ENCODE results near the gene TUT7.
"Not testable (repeated sequence)": the region's sequence is repeated elsewhere in the genome, so short reads cannot be mapped to it uniquely, and the experiment has no call there.

Gene TUT7

GRCh38 chr9:86301686-86302085 lies 52.5 kb downstream of the TUT7 start:
- no peak for DNase-seq

- no peak for DNase-seq
These were observed 53.5 kb downstream of the TUT7 start for GRCh38 chr9:86300701-86301100.

DNA sequence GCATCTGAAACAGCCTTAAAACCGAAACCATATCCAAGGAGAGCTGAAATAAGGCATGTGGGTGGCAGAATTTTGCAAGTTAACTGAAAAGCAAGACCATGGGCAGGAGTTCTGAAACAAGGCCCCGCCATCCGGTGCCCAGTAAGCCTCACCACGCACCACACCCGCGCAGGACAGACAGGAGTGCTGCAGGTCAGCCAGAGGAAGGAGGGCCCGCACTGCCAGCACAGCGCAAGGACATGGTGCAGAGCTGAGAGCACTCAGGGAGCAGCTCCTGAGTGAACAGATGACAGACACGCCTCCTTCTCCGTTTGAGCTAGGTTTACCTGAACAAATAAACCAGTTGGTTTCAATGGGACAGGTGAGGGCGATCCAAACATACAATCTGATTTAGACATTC lies 55.3 kb downstream of the TUT7 start:
- peak in 4 of 58 donors; percentile 13 to 21 (median 17) for DNase-seq

DNA sequence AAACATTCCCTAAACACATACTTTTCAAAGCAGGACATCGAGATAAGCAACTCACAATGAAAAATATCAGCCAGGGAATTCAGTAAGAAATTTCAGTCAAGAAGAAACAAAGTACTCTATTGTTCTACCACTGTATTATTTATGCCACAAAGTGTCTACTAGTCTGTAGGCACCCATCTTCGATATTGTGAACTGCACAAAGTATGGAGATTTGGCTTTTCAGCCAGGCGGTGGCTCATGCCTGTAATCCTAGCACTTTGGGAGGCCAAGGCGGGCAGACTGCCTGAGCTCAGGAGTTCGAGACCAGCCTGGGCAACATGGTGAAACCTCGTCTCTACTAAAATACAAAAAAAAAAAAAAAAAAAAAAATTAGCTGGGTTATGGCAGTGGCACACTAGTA lies 63.9 kb downstream of the TUT7 start:
- not testable (repeated sequence) for DNase-seq

DNA sequence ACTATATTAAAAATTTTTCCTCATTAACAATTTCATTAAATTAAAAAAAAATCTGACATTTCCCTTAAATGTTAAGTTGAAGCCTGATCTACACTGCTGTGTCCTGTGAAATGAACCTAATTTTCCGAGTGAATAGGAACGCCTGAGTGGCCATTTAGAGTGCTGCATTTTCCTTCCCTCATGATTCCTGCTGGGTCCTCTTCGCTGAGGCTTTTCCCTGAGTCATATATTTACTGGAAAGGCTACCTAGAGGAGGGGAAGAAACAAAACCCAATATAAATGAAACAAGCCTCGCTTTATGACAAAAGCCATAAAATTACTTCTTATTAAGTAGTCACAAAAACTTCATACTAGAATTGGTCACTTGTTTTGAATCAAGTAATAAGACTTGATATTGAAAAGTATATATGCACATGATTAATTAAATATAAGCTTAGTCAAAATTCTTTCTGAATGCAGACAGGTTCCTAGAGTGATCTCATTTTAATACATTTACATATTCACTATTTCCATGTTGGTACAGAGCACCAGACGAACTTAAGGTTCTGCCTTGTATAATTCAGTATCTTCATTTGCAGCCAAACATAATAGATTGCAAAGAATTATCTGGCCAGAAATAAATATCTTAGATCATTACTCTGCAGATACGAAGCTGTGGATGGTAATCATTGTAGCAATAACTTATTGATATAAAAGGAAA lies 65.6 kb downstream of the TUT7 start:
- no peak for DNase-seq

GRCh38 chr9:86287013-86287412 lies 67.2 kb downstream of the TUT7 start:
- DNase-seq = no peak

DNA sequence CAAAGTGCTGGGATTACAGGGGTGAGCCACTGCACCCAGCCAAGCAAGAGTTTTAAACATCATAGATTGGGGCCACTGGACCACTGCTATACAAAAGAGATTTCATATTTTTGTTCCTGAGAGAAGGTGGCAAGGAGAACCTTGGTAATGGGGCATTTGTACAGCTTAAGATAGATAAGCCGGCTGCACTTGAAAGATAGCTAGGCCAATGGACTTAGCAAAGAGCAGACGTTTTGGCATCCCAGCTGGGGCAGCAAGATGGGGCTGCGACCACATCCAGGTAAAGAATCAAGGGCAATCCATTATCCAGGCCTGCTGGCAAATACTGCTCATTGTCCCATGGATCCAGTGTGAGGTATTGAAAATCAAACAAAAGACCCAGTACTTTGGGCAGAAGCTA lies 67.9 kb downstream of the TUT7 start:
- no peak for DNase-seq

GRCh38 chr9:86285261-86285660 lies 68.9 kb downstream of the TUT7 start:
- no peak for DNase-seq

DNA sequence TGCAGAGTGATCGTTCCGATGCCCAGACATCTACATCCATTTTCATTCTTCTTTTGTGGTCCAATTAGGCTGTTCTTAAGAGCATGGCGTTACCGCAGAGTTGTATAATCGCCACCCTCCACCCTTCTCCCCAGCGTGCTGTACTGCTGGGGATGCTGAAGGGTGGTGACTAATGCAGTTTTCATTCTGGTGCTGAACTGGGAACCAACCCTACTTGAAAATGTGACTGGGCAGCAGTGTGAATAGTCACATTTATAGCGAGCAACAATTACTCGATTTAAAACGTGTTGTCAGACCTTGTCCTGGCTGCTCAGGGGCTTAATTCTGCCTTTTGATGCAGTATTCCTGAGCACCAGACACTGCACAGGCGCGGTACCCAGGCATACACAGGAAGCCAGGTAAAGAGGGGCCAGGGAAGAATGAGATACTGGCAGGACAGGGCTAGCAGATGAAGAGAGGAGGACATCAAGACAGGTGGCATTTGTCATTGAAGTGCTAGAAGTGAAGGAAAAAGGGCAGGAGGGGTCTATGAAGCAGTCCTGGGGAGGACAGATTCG lies 71.2 kb downstream of the TUT7 start:
- peak in 22 of 58 donors; percentile 24 to 77 (median 54) for DNase-seq

DNA sequence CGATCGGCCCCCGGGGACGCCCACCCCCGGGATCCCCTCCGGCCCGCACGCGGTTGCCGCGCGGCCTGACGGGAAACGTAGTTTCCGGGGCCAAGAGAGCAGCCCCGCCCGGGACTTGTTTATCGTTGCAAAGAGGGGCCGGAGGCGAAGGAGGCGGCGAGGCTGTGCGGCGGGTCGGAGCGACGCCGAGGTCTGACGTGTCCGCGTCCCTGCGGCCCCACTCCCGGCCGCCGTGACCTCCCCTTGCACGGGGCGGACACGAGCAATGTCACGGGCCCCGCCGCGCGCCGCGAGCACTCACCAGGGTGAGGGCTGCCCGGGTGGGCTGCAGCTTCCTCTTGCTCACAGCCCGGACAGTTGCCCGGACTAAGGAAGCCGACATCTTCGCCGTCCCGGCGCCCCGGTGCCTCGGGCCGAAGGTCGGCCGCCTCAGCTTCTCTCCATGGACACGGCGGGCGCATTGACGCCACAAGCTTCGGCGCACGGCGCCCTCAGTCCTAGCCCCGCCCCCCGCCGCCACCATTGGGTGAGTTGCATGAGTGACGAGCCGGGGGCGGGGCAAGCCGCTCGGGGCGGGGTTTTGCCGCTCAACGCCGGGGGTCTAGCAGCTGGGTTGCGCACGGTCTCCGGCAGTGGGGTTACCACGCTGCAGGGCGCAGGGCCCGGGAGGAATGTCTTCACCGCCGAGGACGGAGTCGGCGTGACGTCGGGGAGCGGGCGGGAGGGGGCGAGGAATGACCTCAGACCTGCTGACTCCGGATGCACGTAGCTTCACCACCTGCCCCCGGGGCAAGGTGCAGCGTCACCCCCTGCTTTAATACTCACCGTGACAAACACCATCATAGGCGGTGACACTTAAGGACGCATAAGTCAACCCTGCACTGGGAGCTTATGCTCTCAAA lies 71.9 kb downstream of the TUT7 start, which contains the start of gene ISCA1:
ISCA1 (minus strand) TSS at position 462 of the 902 bp plus-strand sequence; CDS start at position 382, 80 bp downstream.
- DNase-seq = peak; percentile 51 to 98 (median 94)

- DNase-seq = peak in 2 of 58 donors; percentile 28 to 75
These were observed 72.6 kb downstream of the TUT7 start for GRCh38 chr9:86281593-86282076.

DNA sequence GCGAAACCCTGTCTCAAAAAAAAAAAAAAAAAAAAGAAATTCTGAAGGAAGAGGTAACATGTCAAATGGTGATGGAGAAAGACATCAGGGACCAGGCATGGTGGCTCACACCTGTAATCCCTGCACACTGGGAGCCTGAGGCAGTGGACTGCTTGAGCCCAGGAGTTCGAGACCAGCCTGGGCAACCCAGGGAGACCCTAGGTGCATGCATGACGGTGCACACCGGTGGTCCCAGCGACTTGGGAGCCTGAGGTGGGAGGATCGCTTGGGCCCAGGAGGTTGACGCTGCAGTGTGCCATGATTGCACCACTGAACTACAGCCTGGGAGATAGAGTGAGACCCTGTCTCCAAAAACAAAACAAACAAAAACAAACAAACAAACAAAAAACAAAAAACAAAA lies 73.6 kb downstream of the TUT7 start:
- DNase-seq = peak in 1 of 58 donors; percentile 2

DNA sequence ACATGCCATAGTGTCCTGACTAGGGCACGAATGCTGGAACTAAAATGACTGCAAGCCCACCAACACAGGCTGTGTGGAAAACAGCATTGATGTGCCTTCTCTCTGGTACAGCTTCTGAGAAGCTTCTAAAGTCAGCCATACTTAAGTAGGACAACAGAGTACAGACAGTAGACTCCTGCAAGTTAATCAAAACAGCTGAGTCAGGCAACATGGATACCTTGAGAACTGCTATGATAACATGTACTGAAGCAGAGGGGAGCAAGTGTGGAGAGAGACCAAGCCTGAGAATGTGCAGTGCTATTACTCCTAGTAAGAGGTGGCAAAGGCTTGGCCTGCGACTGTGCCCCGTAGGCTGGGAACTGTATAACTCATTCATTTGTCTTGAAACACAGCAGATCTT lies 74.4 kb downstream of the TUT7 start:
- no peak for DNase-seq

DNA sequence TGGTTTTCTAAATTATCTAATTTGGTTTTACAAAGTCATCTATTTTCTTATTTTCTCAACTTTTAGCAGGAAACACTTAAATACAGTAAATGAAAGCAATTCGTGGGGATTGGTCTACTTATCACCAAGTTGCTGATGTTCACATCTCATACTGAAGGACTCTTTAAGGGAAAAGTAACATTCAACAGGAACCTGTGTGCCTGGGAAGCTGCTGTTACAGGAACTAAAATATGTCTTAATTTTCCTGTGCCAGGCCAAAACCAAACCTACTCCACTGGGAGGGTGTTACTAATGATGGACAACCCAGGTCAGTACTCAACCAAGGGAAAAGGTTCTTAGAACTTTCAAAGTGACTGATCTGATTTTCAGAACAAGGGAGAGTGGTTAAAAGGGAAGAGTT lies 77.1 kb downstream of the TUT7 start:
- DNase-seq = no peak

- DNase-seq = no peak
These were observed 78.2 kb downstream of the TUT7 start for GRCh38 chr9:86275962-86276361.

GRCh38 chr9:86274821-86275643 lies 79.2 kb downstream of the TUT7 start:
- DNase-seq = peak in 2 of 58 donors; percentile 4 to 7

GRCh38 chr9:86272221-86272620 lies 82.0 kb downstream of the TUT7 start:
- no peak for DNase-seq

DNA sequence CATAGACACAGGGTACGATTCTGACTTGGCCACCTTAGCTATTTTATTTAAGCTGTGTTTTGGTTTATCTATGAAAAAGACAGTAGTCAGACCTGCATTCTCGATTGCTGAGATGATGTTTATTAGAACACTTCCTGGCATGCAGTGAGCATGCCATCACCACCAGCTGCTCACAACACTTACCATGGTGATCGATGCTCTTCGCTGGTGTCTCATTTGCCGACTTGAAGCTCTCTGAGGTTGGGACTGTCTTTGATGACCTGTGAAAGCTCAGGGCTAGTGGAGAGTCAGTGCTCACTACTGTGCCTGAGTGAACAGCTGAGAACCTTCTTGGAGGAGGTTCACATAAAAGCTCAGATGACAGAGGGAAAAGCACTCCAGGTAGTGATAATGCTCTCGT lies 90.3 kb downstream of the TUT7 start:
- DNase-seq = no peak

DNA sequence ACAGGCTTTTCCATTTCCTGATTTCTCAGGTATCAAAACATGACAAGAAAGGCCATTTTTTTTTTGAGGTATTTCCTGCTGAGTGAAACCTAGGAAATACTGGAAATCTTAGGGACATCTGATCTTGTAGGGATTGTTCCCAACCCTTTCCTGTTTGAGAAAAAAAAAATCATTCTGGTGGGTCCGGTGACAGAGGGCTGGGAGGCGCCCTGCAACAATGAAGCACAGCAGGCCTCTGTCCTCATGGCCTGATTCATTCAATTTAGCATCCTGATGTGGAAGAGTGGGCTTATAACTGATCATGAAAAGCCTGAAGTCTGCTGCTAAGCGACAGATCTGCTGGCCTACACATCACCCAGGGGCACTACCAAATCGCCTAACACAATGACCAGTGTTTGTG lies 91.7 kb downstream of the TUT7 start:
- DNase-seq = no peak

GRCh38 chr9:86259557-86259956 lies 94.7 kb downstream of the TUT7 start, which contains the start of gene C9orf153:
TSS of gene C9orf153 (minus strand) at chr9:86259657. CDS start at chr9:86229603, 30,054 bp downstream.
- DNase-seq = no peak

DNA sequence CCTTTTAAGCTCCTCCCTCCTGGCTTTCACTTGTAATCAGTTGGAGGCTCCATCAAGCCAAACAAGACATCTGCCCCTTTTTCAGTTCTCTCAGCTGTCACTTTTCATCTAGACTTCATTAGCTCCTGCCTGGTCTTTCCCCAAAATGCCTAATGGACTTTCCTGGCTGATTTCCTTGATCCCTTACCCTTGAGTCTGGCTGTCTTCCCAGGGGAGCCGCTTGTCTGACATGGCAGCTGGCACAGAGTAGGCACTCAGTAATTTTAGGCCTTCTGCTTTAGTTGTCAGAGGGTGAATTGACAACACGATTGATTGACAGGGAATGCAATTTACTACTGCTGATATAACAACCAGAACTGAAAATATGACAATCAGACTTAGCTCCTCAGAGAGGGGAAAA lies 96.8 kb downstream of the TUT7 start:
- no peak for DNase-seq

Data from anterior cingulate cortex (tissue), 58 donors.